Kidney (tissue), 14 donors: ENCODE results near the gene ANGPTL4. TPM values are rescaled to one million over a fixed set of nuclear protein-coding genes. Genes with fewer than 3 reads are reported as not detected.

ENCODE experiments used
- DNase-seq, 5 donors: peaks; one replicate each; pipeline ENCODE4 v3.0.0-alpha.2; 2013 to 2020
- FAIRE-seq: peaks from 2 replicates; lab custom pipeline; 2012; peaks lifted over from hg19 to GRCh38; lab: Jason Lieb, UNC
- H3K27ac ChIP-seq, 2 donors: one replicate each; pipeline ENCODE4 v1.7.0; 2013; ENCODE audit warnings: low read depth in 2 of 2, low read length in 2 of 2, inconsistent platforms in 1 of 2
- H3K27me3 ChIP-seq: one replicate; pipeline ENCODE4 v1.7.1; 2013; ENCODE audit warnings: low read length, inconsistent platforms; ENCODE audit not compliant: control insufficient read depth, insufficient read depth
- H3K36me3 ChIP-seq, 3 donors: one replicate each; pipeline versions ENCODE4 v1.7.0 to v1.7.1; 2013; ENCODE audit warnings: low read length in 3 of 3, control low read depth in 1 of 3, inconsistent platforms in 1 of 3; ENCODE audit not compliant: insufficient read depth in 3 of 3, control insufficient read depth in 2 of 3
- H3K4me1 ChIP-seq, 3 donors: one replicate each; pipeline versions ENCODE4 v1.7.0 to v1.7.1; 2013; ENCODE audit warnings: low read length in 3 of 3, inconsistent platforms in 1 of 3, low read depth in 1 of 3; ENCODE audit not compliant: control insufficient read depth in 2 of 3, insufficient read depth in 2 of 3
- H3K4me3 ChIP-seq, 3 donors: one replicate each; pipeline versions ENCODE4 v1.7.0 to v1.8.1; 2013; ENCODE audit warnings: low read length in 3 of 3, control low read depth in 1 of 3, inconsistent platforms in 1 of 3
- H3K9ac ChIP-seq, 3 donors: one replicate each; pipeline versions ENCODE4 v1.7.0 to v1.7.1; 2013; ENCODE audit warnings: low read length in 3 of 3, control low read depth in 1 of 3, inconsistent platforms in 1 of 3
- H3K9me3 ChIP-seq, 3 donors: one replicate each; pipeline versions ENCODE4 v1.7.0 to v1.7.1; 2013; ENCODE audit warnings: low read length in 3 of 3, control low read depth in 1 of 3, inconsistent platforms in 1 of 3; ENCODE audit not compliant: control insufficient read depth in 2 of 3, insufficient read depth in 1 of 3
- CTCF ChIP-seq: IDR thresholded peaks from 3 replicates; pipeline ENCODE4 v1.5.1; 2012; ENCODE audit warnings: mild to moderate bottlenecking, moderate library complexity, borderline replicate concordance; ENCODE audit not compliant: insufficient read depth; ENCODE audit errors: extremely low read depth
- intact Hi-C: fragments of 100-400 bp; cut with DNase I; formaldehyde crosslinking; loops from one replicate; pipeline ENCODE4 v1.11.1; 2022
- polyA plus RNA-seq: library from polyadenylated mRNA; stranded (reverse); fragments of 350-450 nt; fragmentation: Illumina TruSeq; extraction: RNeasy Lipid Tissue Mini Kit (QIAGEN cat#74804); gene quantifications from one replicate; pipeline ENCODE4 v1.2.3, GENCODE V29; 2014; ENCODE audit warnings: low read depth, low replicate concordance; ENCODE audit not compliant: insufficient read depth
- total RNA-seq: library from RNA; stranded (reverse); fragmentation: NEBNext Ultra II Directional; extraction: Animal tissue kit (Norgen Biotek cat#: 25700); gene quantifications from one replicate; pipeline ENCODE4 v1.2.1, GENCODE V29; 2021
- donor health status: control.
- donor health status: control.
- donor health status: control.
- donor health status: control.
- donor health status: control.
- donor health status: DM: yes; HTN: yes; CAD: no.
- donor health status: Normal renal cell carcinoma (clear cell type).

Gene ANGPTL4
- total and polyA plus RNA-seq, 2 donors from 2014 or later = 7.2 to 40.3 TPM

- Histone ChIP-seq H3K4me1 (peaks cover 0 to 39% (median 14%) of the 10 kb centered on the region in 3 donors), H3K9me3 (no peaks in the 10 kb centered on the region), H3K9ac (peak overlapping the region in 2 of 3 donors; percentile 60 to 65), H3K27ac (peak overlapping the region; percentile 92 to 94), H3K4me3 (peak overlapping the region in 2 of 3 donors; percentile 14 to 50), H3K27me3 (no peaks in the 10 kb centered on the region), H3K36me3 (no peaks in the 10 kb centered on the region)
- DNase-seq = peak in 2 of 5 donors; percentile 64 to 79
- TF ChIP-seq CTCF = no peak
- intact Hi-C loops = no loop called here
- FAIRE-seq = no peak
These were observed 28.1 kb downstream of the ANGPTL4 start for GRCh38 chr19:8392017-8392591.

- FAIRE-seq (no peak), DNase-seq (peak in 1 of 5 donors; percentile 45)
- intact Hi-C loops = no loop called here
- Histone ChIP-seq H3K4me3 (no peak overlapping the region), H3K36me3 (no peaks in the 10 kb centered on the region), H3K27ac (peak overlapping the region in 1 of 2 donors; percentile 13), H3K9ac (peak overlapping the region in 1 of 3 donors; percentile 65), H3K4me1 (peaks cover 0 to 51% (median 26%) of the 10 kb centered on the region in 3 donors), H3K9me3 (no peaks in the 10 kb centered on the region), H3K27me3 (no peaks in the 10 kb centered on the region)
- TF ChIP-seq CTCF = no peak
These were observed 29.4 kb downstream of the ANGPTL4 start for GRCh38 chr19:8393192-8393870.

GRCh38 chr19:8393871-8394250, 29.9 kb downstream of the ANGPTL4 start:
- no peaks in the 10 kb centered on the region for H3K27me3 ChIP-seq
- TF ChIP-seq CTCF = no peak
- H3K4me1 ChIP-seq = peaks cover 0 to 54% (median 28%) of the 10 kb centered on the region in 3 donors
- DNase-seq (peak in 1 of 5 donors; percentile 34), FAIRE-seq (no peak)
- H3K4me3 ChIP-seq = no peak overlapping the region
- intact Hi-C loops = no loop called here
- H3K9me3 ChIP-seq = no peaks in the 10 kb centered on the region
- H3K36me3 ChIP-seq = no peaks in the 10 kb centered on the region
- no peak overlapping the region for H3K27ac ChIP-seq
- no peak overlapping the region for H3K9ac ChIP-seq
